GM21423 (cell line): ENCODE results near the gene MAP3K7.

Experiments used
- ATAC-seq: cut with Tn5 transposase; IDR thresholded peaks from one replicate; pipeline ENCODE4 v1.9.1; 2021; ENCODE audit warnings: mild to moderate bottlenecking, moderate library complexity; ENCODE audit not compliant: unreplicated experiment

MAP3K7 gene

GRCh38 chr6:90533615-90534336 is 53.1 kb downstream of the MAP3K7 start:
- ATAC-seq, result no peak

GRCh38 chr6:90530882-90531281 is 56.0 kb downstream of the MAP3K7 start:
- no peak for ATAC-seq

- no peak for ATAC-seq
Observed at GRCh38 chr6:90525421-90525820, 61.5 kb downstream of the MAP3K7 start.

GRCh38 chr6:90523779-90524310 is 63.0 kb downstream of the MAP3K7 start:
- no peak for ATAC-seq

GRCh38 chr6:90521955-90522354 is 64.9 kb downstream of the MAP3K7 start:
- no peak for ATAC-seq

GRCh38 chr6:90516074-90516660 is 70.7 kb downstream of the MAP3K7 start:
- no peak for ATAC-seq

- ATAC-seq, result no peak
Observed at GRCh38 chr6:90514496-90514895, 72.4 kb downstream of the MAP3K7 start.

- ATAC-seq, result no peak
Observed at GRCh38 chr6:90508753-90509152, 78.1 kb downstream of the MAP3K7 start.

GRCh38 chr6:90502866-90503407 is 83.9 kb downstream of the MAP3K7 start:
- ATAC-seq, result peak; percentile 78

GRCh38 chr6:90502381-90502780 is 84.5 kb downstream of the MAP3K7 start:
- no peak for ATAC-seq

- no peak for ATAC-seq
Observed at GRCh38 chr6:90500458-90500857, 86.4 kb downstream of the MAP3K7 start.

GRCh38 chr6:90497411-90497810 is 89.5 kb downstream of the MAP3K7 start:
- no peak for ATAC-seq

GRCh38 chr6:90496258-90497016 is 90.4 kb downstream of the MAP3K7 start:
- ATAC-seq, result no peak

- no peak for ATAC-seq
Observed at GRCh38 chr6:90495216-90495817, 91.6 kb downstream of the MAP3K7 start.

- no peak for ATAC-seq
Observed at GRCh38 chr6:90494067-90494780, 92.6 kb downstream of the MAP3K7 start.

- no peak for ATAC-seq
Observed at GRCh38 chr6:90493332-90493731, 93.5 kb downstream of the MAP3K7 start.

- ATAC-seq, result no peak
Observed at GRCh38 chr6:90492798-90493197, 94.1 kb downstream of the MAP3K7 start.

GRCh38 chr6:90492369-90492768 is 94.5 kb downstream of the MAP3K7 start:
- ATAC-seq, result no peak

- ATAC-seq, result no peak
Observed at GRCh38 chr6:90490030-90490716, 96.7 kb downstream of the MAP3K7 start.

- no peak for ATAC-seq
Observed at GRCh38 chr6:90488816-90489215, 98.1 kb downstream of the MAP3K7 start.
